CD4-positive, alpha-beta T cell treated with Interleukin-4 for 4 hours (primary cell): ENCODE results near the gene WIZ.
A peak's percentile ranks its signal among the peaks of the same experiment; 100 is the strongest.
"Not testable (repeated sequence)": the region's sequence is repeated elsewhere in the genome, so short reads cannot be mapped to it uniquely, and the experiment has no call there.

Source experiments
- DNase-seq: peaks from one replicate; pipeline ENCODE4 v3.0.0-alpha.2; 2020

The WIZ gene

GRCh38 chr19:15427991-15428471 lies 21.7 kb downstream of the WIZ start:
- no peak for DNase-seq

- DNase-seq = no peak
Observed at GRCh38 chr19:15427350-15427700, 22.4 kb downstream of the WIZ start.

GRCh38 chr19:15426485-15427349 lies 23.0 kb downstream of the WIZ start:
- no peak for DNase-seq

GRCh38 chr19:15425321-15425950 lies 24.3 kb downstream of the WIZ start:
- DNase-seq = no peak

- no peak for DNase-seq
Observed at GRCh38 chr19:15424692-15425272, 25.0 kb downstream of the WIZ start.

- no peak for DNase-seq
Observed at GRCh38 chr19:15424121-15424520, 25.6 kb downstream of the WIZ start.

GRCh38 chr19:15423130-15423529 lies 26.6 kb downstream of the WIZ start:
- DNase-seq = no peak

GRCh38 chr19:15422296-15423075 lies 27.3 kb downstream of the WIZ start:
- no peak for DNase-seq

- DNase-seq = no peak
Observed at GRCh38 chr19:15421721-15422260, 28.0 kb downstream of the WIZ start.

- no peak for DNase-seq
Observed at GRCh38 chr19:15421136-15421695, 28.5 kb downstream of the WIZ start.

GRCh38 chr19:15419413-15420025 lies 30.2 kb downstream of the WIZ start:
- no peak for DNase-seq

- DNase-seq = peak; percentile 100
Observed at GRCh38 chr19:15418579-15419412, 31.0 kb downstream of the WIZ start, which contains the start of gene AKAP8L. AKAP8L (minus strand) TSS chr19:15418988; CDS start chr19:15418923, 65 bp downstream.

GRCh38 chr19:15418231-15418578 lies 31.6 kb downstream of the WIZ start:
- DNase-seq = no peak

GRCh38 chr19:15417699-15418098 lies 32.1 kb downstream of the WIZ start:
- DNase-seq = no peak

- no peak for DNase-seq
Observed at GRCh38 chr19:15412832-15413231, 36.9 kb downstream of the WIZ start.

- DNase-seq = not testable (repeated sequence)
Observed at GRCh38 chr19:15411351-15411750, 38.4 kb downstream of the WIZ start.

- DNase-seq = no peak
Observed at GRCh38 chr19:15404780-15405211, 45.0 kb downstream of the WIZ start.

GRCh38 chr19:15404097-15404779 lies 45.5 kb downstream of the WIZ start:
- no peak for DNase-seq

GRCh38 chr19:15403151-15403531 lies 46.6 kb downstream of the WIZ start:
- DNase-seq = no peak

- no peak for DNase-seq
Observed at GRCh38 chr19:15402411-15403150, 47.2 kb downstream of the WIZ start.
